Smooth muscle cell (in vitro differentiated cells): ENCODE measurements around the gene VPS13D. TPM values are rescaled to one million over a fixed set of nuclear protein-coding genes. Genes with fewer than 3 reads are reported as not detected.

ENCODE experiments used
- DNase-seq: peaks from one replicate; lab custom pipeline; 2025; ENCODE audit not compliant: unreplicated experiment; lab: John Stamatoyannopoulos, UW
- H2AFZ ChIP-seq: fragments of 200-600 bp; sonication (generic); 2 replicates; pipeline ENCODE4 v1.6.0; 2016; ENCODE audit warnings: antibody characterized with exemption, low read depth, mild to moderate bottlenecking
- H3F3A ChIP-seq: fragments of 200-600 bp; sonication (generic); 2 replicates; pipeline ENCODE4 v1.6.0; 2017; ENCODE audit warnings: antibody characterized with exemption, low read depth
- H3K27ac ChIP-seq: fragments of 200-600 bp; sonication (generic); 2 replicates; pipeline ENCODE4 v1.5.1; 2016; ENCODE audit warnings: low read depth, mild to moderate bottlenecking
- H3K27me3 ChIP-seq: fragments of 200-600 bp; sonication (generic); 2 replicates; pipeline ENCODE4 v1.6.1; 2016; ENCODE audit warnings: low read depth, mild to moderate bottlenecking
- H3K36me3 ChIP-seq: fragments of 200-600 bp; sonication (generic); 2 replicates; pipeline ENCODE4 v1.5.1; 2016; ENCODE audit warnings: low read depth
- H3K4me1 ChIP-seq: fragments of 200-600 bp; sonication (generic); 2 replicates; pipeline ENCODE4 v1.5.1; 2016; ENCODE audit warnings: low read depth
- H3K4me2 ChIP-seq: fragments of 200-600 bp; sonication (generic); 2 replicates; pipeline ENCODE4 v1.6.0; 2016; ENCODE audit warnings: mild to moderate bottlenecking
- H3K4me3 ChIP-seq: fragments of 200-600 bp; sonication (generic); 2 replicates; pipeline ENCODE4 v1.5.1; 2016; ENCODE audit warnings: mild to moderate bottlenecking
- H3K79me2 ChIP-seq: fragments of 200-600 bp; sonication (generic); 2 replicates; pipeline ENCODE4 v1.6.0; 2016; ENCODE audit warnings: low read depth, mild to moderate bottlenecking
- H3K9ac ChIP-seq: fragments of 200-600 bp; sonication (generic); 2 replicates; pipeline ENCODE4 v1.6.0; 2016; ENCODE audit warnings: low read depth
- H3K9me3 ChIP-seq: fragments of 200-600 bp; sonication (generic); replicated peaks from 2 replicates; pipeline ENCODE4 v1.5.1; 2016; ENCODE audit warnings: low read depth
- H4K20me1 ChIP-seq: fragments of 200-600 bp; sonication (generic); 2 replicates; pipeline ENCODE4 v1.6.0; 2016; ENCODE audit warnings: low read depth
- CTCF ChIP-seq: fragments of 200-600 bp; sonication (generic); IDR thresholded peaks from 2 replicates; pipeline ENCODE4 v1.5.1; 2017; ENCODE audit warnings: borderline replicate concordance, mild to moderate bottlenecking, antibody characterized with exemption; ENCODE audit not compliant: insufficient read depth, poor library complexity, severe bottlenecking
- WGBS: methylation state at CpG from one replicate; pipeline ENCODE4 v1.1.7; 2016; ENCODE audit warnings: low lambda C conversion rate; 5-methylcytosine and 5-hydroxymethylcytosine counted together
- polyA plus RNA-seq: library from polyadenylated mRNA; unstranded; fragments of >200 nt; fragmentation: Nextera tagmentation; extraction: Ambion mirVana; gene quantifications from 2 replicates; pipeline ENCODE4 v1.2.1, GENCODE V29; 2016
- total RNA-seq: library from RNA; depleted of rRNA; stranded (reverse); fragments of >200 nt; gene quantifications from 2 replicates; pipeline ENCODE4 v1.2.3, GENCODE V29; 2014

Gene VPS13D
- total and polyA plus RNA-seq, 2 experiments from 2014 or later: 3.5 to 20.0 TPM

GRCh38 chr1:12531179-12531499, 301.3 kb downstream of the VPS13D start:
- no peaks in the 10 kb centered on the region for H4K20me1 ChIP-seq
- no peaks in the 10 kb centered on the region for H3K4me1 ChIP-seq
- no peaks in the 10 kb centered on the region for H3K36me3 ChIP-seq
- H3K27me3 ChIP-seq: peaks cover 3% of the 10 kb centered on the region
- 50% methylated on average over 1 of the region's 1 CpG for WGBS
- H3K4me3 ChIP-seq: no peak overlapping the region
- peaks cover 3% of the 10 kb centered on the region for H3K9me3 ChIP-seq
- no peak for TF ChIP-seq CTCF
- DNase-seq: no peak
- no peak overlapping the region for H3K9ac ChIP-seq
- H2AFZ ChIP-seq: no peak overlapping the region
- H3K79me2 ChIP-seq: no peaks in the 10 kb centered on the region
- H3F3A ChIP-seq: no peaks in the 10 kb centered on the region
- no peak overlapping the region for H3K4me2 ChIP-seq
- no peak overlapping the region for H3K27ac ChIP-seq

- Histone ChIP-seq H3K36me3 (no peaks in the 10 kb centered on the region), H3K27me3 (peaks cover 6% of the 10 kb centered on the region), H3K4me1 (no peaks in the 10 kb centered on the region), H3K79me2 (no peaks in the 10 kb centered on the region), H3K4me2 (no peak overlapping the region), H3K9ac (no peak overlapping the region), H2AFZ (no peak overlapping the region), H3K4me3 (no peak overlapping the region), H3K9me3 (peaks cover 3% of the 10 kb centered on the region), H3K27ac (no peak overlapping the region), H4K20me1 (no peaks in the 10 kb centered on the region), H3F3A (no peaks in the 10 kb centered on the region)
- WGBS: 93% methylated on average over 19 of the region's 19 CpGs
- no peak for TF ChIP-seq CTCF
- no peak for DNase-seq
These were observed 302.8 kb downstream of the VPS13D start for GRCh38 chr1:12532405-12533315.

- H4K20me1 ChIP-seq: no peaks in the 10 kb centered on the region
- H3K4me3 ChIP-seq: no peak overlapping the region
- 100% methylated on average over 1 of the region's 1 CpG for WGBS
- H3K27ac ChIP-seq: no peak overlapping the region
- no peaks in the 10 kb centered on the region for H3K36me3 ChIP-seq
- no peaks in the 10 kb centered on the region for H3K79me2 ChIP-seq
- H3K9ac ChIP-seq: no peak overlapping the region
- peaks cover 3% of the 10 kb centered on the region for H3K9me3 ChIP-seq
- peaks cover 10% of the 10 kb centered on the region for H3K27me3 ChIP-seq
- no peak for DNase-seq
- no peak overlapping the region for H3K4me2 ChIP-seq
- no peak overlapping the region for H2AFZ ChIP-seq
- peaks cover 8% of the 10 kb centered on the region for H3K4me1 ChIP-seq
- peaks cover 8% of the 10 kb centered on the region for H3F3A ChIP-seq
- no peak for TF ChIP-seq CTCF
These were observed 306.3 kb downstream of the VPS13D start for GRCh38 chr1:12536023-12536639.
